PC-9 (cell line): ENCODE measurements around the gene DSCAML1.

Source experiments
- EZH2 ChIP-seq: fragments of 200-600 bp; sonication (generic); IDR thresholded peaks from 2 replicates; pipeline ENCODE4 v1.8.0; 2017; ENCODE audit warnings: antibody characterized with exemption, low read depth
- TF ChIP-seq, protein P1 (sequence below): fragments of 200-600 bp; sonication (generic); conservative IDR thresholded peaks from 2 replicates; pipeline ENCODE4 v1.6.1; 2017; ENCODE audit warnings: mixed run types, antibody characterized with exemption, mild to moderate bottlenecking, moderate library complexity

DNA sequence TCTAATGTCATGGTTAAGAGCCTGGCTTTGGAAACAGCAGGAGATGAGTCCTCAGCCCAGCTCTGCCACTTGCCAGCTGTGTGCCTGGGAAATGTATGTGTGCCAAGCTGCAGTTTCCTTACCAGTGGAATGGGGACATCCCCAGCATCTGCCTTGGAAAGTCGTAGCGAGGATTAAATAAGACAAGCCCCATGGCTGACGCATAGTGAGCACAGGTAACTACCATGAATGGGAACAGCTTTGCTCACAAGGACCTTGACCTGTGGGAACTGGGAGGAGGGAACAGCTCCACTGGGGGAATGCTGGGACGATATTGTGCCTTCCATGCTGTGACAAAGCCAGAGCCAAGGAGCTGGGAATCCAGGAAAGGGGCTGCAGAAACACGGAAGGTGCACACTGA is 2.6 kb upstream of the DSCAML1 start:
- no peak for TF ChIP-seq EZH2
- TF ChIP-seq, protein P1, sequence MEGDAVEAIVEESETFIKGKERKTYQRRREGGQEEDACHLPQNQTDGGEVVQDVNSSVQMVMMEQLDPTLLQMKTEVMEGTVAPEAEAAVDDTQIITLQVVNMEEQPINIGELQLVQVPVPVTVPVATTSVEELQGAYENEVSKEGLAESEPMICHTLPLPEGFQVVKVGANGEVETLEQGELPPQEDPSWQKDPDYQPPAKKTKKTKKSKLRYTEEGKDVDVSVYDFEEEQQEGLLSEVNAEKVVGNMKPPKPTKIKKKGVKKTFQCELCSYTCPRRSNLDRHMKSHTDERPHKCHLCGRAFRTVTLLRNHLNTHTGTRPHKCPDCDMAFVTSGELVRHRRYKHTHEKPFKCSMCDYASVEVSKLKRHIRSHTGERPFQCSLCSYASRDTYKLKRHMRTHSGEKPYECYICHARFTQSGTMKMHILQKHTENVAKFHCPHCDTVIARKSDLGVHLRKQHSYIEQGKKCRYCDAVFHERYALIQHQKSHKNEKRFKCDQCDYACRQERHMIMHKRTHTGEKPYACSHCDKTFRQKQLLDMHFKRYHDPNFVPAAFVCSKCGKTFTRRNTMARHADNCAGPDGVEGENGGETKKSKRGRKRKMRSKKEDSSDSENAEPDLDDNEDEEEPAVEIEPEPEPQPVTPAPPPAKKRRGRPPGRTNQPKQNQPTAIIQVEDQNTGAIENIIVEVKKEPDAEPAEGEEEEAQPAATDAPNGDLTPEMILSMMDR = no peak
